ENCODE measurements around the gene IFNGR2. TPM values are rescaled to one million over a fixed set of nuclear protein-coding genes. Genes with fewer than 3 reads are reported as not detected.

Gene IFNGR2
- polyA plus RNA-seq, 1 donor, result 110 TPM

GRCh38 chr21:33387294-33387693 lies 15.9 kb upstream of the IFNGR2 start:
- Histone ChIP-seq H3K36me3 (ENCODE audit: control insufficient read depth, insufficient read depth, low read length) (no peaks in the 10 kb centered on the region), H3K9me3 (ENCODE audit: control insufficient read depth, low read depth, low read length) (no peaks in the 10 kb centered on the region), H3K27ac (ENCODE audit: low read length) (peak overlapping the region; percentile 63), H3K4me1 (ENCODE audit: control insufficient read depth, insufficient read depth, low read length) (peaks cover 25% of the 10 kb centered on the region), H3K4me3 (ENCODE audit: low read length) (no peak overlapping the region), H3K27me3 (ENCODE audit: control insufficient read depth, insufficient read depth, low read length) (no peaks in the 10 kb centered on the region)
- DNase-seq, result peak; percentile 79 to 85
- no CpG with 5 or more reads among the region's 6 CpGs for WGBS (ENCODE audit: insufficient coverage, low lambda C conversion rate)

DNA sequence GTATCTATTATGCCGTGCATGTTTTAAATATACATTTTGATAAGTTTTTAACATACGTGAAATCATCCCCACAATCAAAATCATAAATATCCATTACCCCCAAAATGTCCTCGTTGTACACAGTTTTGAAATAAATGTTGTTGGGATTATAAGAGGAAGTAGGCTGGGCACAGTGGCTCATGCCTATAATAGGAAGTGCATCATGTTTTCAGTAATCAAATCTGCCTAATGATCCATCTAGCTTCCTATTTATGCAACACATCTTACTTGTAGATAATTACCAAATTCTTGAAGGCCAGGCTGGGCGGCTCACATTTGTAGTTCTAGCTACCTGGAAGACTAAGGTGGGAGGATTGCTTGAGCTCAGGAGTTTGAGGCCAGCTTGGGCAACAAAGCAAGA lies 15.0 kb upstream of the IFNGR2 start:
- peaks cover 21% of the 10 kb centered on the region for H3K4me1 ChIP-seq (ENCODE audit: control insufficient read depth, insufficient read depth, low read length)
- H3K27me3 ChIP-seq (ENCODE audit: control insufficient read depth, insufficient read depth, low read length), result no peaks in the 10 kb centered on the region
- WGBS (ENCODE audit: insufficient coverage, low lambda C conversion rate), result 100% methylated on average over 1 of the region's 4 CpGs
- H3K9me3 ChIP-seq (ENCODE audit: control insufficient read depth, low read depth, low read length), result no peaks in the 10 kb centered on the region
- H3K27ac ChIP-seq (ENCODE audit: low read length), result no peak overlapping the region
- DNase-seq, result no peak
- no peak overlapping the region for H3K4me3 ChIP-seq (ENCODE audit: low read length)
- H3K36me3 ChIP-seq (ENCODE audit: control insufficient read depth, insufficient read depth, low read length), result no peaks in the 10 kb centered on the region

GRCh38 chr21:33390479-33390878 lies 12.7 kb upstream of the IFNGR2 start:
- no peaks in the 10 kb centered on the region for H3K9me3 ChIP-seq (ENCODE audit: control insufficient read depth, low read depth, low read length)
- WGBS (ENCODE audit: insufficient coverage, low lambda C conversion rate), result no CpG with 5 or more reads among the region's 5 CpGs
- no peak for DNase-seq
- peaks cover 12% of the 10 kb centered on the region for H3K4me1 ChIP-seq (ENCODE audit: control insufficient read depth, insufficient read depth, low read length)
- H3K4me3 ChIP-seq (ENCODE audit: low read length), result no peak overlapping the region
- H3K27me3 ChIP-seq (ENCODE audit: control insufficient read depth, insufficient read depth, low read length), result no peaks in the 10 kb centered on the region
- no peak overlapping the region for H3K27ac ChIP-seq (ENCODE audit: low read length)
- H3K36me3 ChIP-seq (ENCODE audit: control insufficient read depth, insufficient read depth, low read length), result no peaks in the 10 kb centered on the region

DNA sequence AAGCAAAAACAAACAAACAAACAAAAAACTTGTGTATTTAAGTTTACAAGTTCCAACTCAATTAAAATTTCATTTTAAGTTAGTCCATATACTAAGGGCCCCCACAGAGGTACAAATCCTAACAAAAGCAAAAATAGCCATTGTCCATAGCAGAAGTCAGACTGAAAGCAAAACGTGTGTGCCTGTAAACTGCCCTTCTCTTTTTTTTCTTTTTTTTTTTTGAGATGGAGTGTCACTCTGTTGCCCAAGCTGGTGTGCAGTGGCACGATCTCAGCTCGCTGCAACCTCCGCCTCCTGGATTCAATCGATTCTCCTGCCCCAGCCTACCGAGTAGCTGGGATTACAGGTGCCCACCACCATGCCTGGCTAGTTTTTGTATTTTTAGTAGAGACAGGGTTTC lies 11.6 kb upstream of the IFNGR2 start:
- H3K36me3 ChIP-seq (ENCODE audit: control insufficient read depth, insufficient read depth, low read length), result no peaks in the 10 kb centered on the region
- H3K27me3 ChIP-seq (ENCODE audit: control insufficient read depth, insufficient read depth, low read length), result no peaks in the 10 kb centered on the region
- DNase-seq, result no peak
- H3K9me3 ChIP-seq (ENCODE audit: control insufficient read depth, low read depth, low read length), result no peaks in the 10 kb centered on the region
- H3K4me1 ChIP-seq (ENCODE audit: control insufficient read depth, insufficient read depth, low read length), result peaks cover 7% of the 10 kb centered on the region
- H3K27ac ChIP-seq (ENCODE audit: low read length), result no peak overlapping the region
- no CpG with 5 or more reads among the region's 6 CpGs for WGBS (ENCODE audit: insufficient coverage, low lambda C conversion rate)
- no peak overlapping the region for H3K4me3 ChIP-seq (ENCODE audit: low read length)

DNA sequence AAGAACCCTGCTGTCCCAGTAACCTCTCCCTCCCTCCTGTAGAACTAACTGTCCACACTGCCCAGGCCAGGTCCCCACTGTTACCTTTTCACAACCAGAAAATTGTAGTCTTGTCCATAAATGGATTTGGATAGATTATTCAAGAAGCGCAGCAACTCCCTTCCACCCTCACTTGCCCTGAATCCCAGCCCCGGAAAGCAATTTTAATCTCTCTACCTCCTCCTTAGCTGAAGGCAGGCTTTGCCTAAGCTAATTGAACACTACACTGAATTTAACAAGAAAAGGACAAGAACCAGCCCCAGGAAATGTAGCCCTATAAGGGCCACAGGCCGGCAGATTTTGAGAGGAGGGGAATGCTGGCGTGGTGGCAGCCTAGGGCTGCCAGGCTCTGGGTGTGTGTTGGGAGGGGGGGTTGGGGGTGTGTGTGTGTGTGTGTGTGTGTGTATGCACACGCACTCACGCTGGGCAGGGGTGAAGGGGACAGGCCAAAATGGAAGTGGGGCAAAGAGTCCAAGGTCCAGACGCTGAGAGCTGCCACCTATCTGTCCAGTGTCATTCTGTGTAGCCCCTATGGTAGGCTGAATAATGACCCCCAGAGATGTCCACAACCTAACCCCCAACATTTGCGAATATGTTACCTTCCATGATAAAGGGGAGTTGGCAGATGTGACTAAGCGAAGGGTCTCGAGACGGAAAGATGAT lies 10.8 kb upstream of the IFNGR2 start:
- DNase-seq, result no peak
- H3K36me3 ChIP-seq (ENCODE audit: control insufficient read depth, insufficient read depth, low read length), result no peaks in the 10 kb centered on the region
- H3K27ac ChIP-seq (ENCODE audit: low read length), result no peak overlapping the region
- no CpG with 5 or more reads among the region's 11 CpGs for WGBS (ENCODE audit: insufficient coverage, low lambda C conversion rate)
- H3K9me3 ChIP-seq (ENCODE audit: control insufficient read depth, low read depth, low read length), result no peaks in the 10 kb centered on the region
- H3K4me1 ChIP-seq (ENCODE audit: control insufficient read depth, insufficient read depth, low read length), result peaks cover 2% of the 10 kb centered on the region
- H3K4me3 ChIP-seq (ENCODE audit: low read length), result no peak overlapping the region
- no peaks in the 10 kb centered on the region for H3K27me3 ChIP-seq (ENCODE audit: control insufficient read depth, insufficient read depth, low read length)

GRCh38 chr21:33393348-33393747 lies 9.9 kb upstream of the IFNGR2 start:
- H3K27ac ChIP-seq (ENCODE audit: low read length), result no peak overlapping the region
- no CpG with 5 or more reads among the region's 5 CpGs for WGBS (ENCODE audit: insufficient coverage, low lambda C conversion rate)

GRCh38 chr21:33394260-33394659 lies 9.0 kb upstream of the IFNGR2 start:
- Histone ChIP-seq H3K36me3 (ENCODE audit: control insufficient read depth, insufficient read depth, low read length) (no peaks in the 10 kb centered on the region), H3K27ac (ENCODE audit: low read length) (no peak overlapping the region), H3K4me1 (ENCODE audit: control insufficient read depth, insufficient read depth, low read length) (no peaks in the 10 kb centered on the region), H3K4me3 (ENCODE audit: low read length) (no peak overlapping the region), H3K9me3 (ENCODE audit: control insufficient read depth, low read depth, low read length) (no peaks in the 10 kb centered on the region), H3K27me3 (ENCODE audit: control insufficient read depth, insufficient read depth, low read length) (no peaks in the 10 kb centered on the region)
- no CpG with 5 or more reads among the region's 8 CpGs for WGBS (ENCODE audit: insufficient coverage, low lambda C conversion rate)
- no peak for DNase-seq

More at GRCh38 chr21:33393348-33393747, 9.9 kb upstream of the IFNGR2 start:
- Histone ChIP-seq H3K4me3 (ENCODE audit: low read length) (no peak overlapping the region), H3K9me3 (ENCODE audit: control insufficient read depth, low read depth, low read length) (no peaks in the 10 kb centered on the region), H3K36me3 (ENCODE audit: control insufficient read depth, insufficient read depth, low read length) (no peaks in the 10 kb centered on the region), H3K4me1 (ENCODE audit: control insufficient read depth, insufficient read depth, low read length) (peaks cover under 1% of the 10 kb centered on the region), H3K27me3 (ENCODE audit: control insufficient read depth, insufficient read depth, low read length) (no peaks in the 10 kb centered on the region)
- no peak for DNase-seq

DNA sequence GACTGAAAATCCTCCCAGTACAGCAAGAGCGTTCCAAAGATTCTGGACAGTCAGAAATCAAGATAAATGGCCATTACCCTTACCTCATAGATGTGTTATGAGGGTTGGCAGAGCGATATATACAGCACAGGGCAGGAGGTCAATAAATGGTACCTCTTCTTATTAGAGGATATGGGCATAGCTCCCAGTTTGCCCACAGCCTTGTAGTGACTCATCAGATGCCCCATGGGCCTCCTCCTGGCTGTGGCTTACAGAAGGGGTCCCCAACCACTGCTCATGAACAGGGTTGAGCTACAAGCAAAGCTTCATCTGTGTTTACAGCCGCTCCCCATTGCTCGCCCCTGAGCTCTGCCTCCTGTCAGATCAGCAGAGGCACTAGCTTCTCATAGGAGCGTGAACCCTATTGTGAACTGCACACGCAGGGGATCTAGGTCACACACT lies 7.3 kb upstream of the IFNGR2 start:
- no CpG with 5 or more reads among the region's 6 CpGs for WGBS (ENCODE audit: insufficient coverage, low lambda C conversion rate)
- Histone ChIP-seq H3K27me3 (ENCODE audit: control insufficient read depth, insufficient read depth, low read length) (no peaks in the 10 kb centered on the region), H3K27ac (ENCODE audit: low read length) (no peak overlapping the region)

DNA sequence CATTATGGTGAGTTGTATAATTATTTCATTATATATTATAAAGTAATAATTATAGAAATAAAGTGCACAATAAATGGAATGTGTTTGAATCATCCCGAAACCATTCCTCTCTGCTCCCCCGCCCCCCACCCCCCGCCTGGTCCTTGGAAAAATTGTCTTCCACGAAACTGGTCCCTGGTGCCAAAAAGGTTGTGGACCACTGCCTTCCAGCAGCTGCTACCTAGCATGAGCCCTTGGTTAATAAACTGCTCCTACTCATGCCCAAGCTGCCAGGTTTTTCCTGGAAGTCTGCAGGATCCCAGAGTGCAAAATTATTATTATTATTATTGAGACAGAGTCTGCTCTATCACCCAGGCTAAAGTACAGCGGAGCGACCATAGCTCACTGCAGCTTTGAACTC lies 6.8 kb upstream of the IFNGR2 start:
- no peak for DNase-seq
- no peaks in the 10 kb centered on the region for H3K4me1 ChIP-seq (ENCODE audit: control insufficient read depth, insufficient read depth, low read length)
- H3K27me3 ChIP-seq (ENCODE audit: control insufficient read depth, insufficient read depth, low read length), result no peaks in the 10 kb centered on the region
- H3K36me3 ChIP-seq (ENCODE audit: control insufficient read depth, insufficient read depth, low read length), result no peaks in the 10 kb centered on the region
- H3K27ac ChIP-seq (ENCODE audit: low read length), result no peak overlapping the region
- no peaks in the 10 kb centered on the region for H3K9me3 ChIP-seq (ENCODE audit: control insufficient read depth, low read depth, low read length)
- WGBS (ENCODE audit: insufficient coverage, low lambda C conversion rate), result no CpG with 5 or more reads among the region's 6 CpGs
- H3K4me3 ChIP-seq (ENCODE audit: low read length), result no peak overlapping the region

More for the DNA sequence above, 7.3 kb upstream of the IFNGR2 start:
- no peak for DNase-seq
- Histone ChIP-seq H3K36me3 (ENCODE audit: control insufficient read depth, insufficient read depth, low read length) (no peaks in the 10 kb centered on the region), H3K4me1 (ENCODE audit: control insufficient read depth, insufficient read depth, low read length) (no peaks in the 10 kb centered on the region), H3K9me3 (ENCODE audit: control insufficient read depth, low read depth, low read length) (no peaks in the 10 kb centered on the region), H3K4me3 (ENCODE audit: low read length) (no peak overlapping the region)

DNA sequence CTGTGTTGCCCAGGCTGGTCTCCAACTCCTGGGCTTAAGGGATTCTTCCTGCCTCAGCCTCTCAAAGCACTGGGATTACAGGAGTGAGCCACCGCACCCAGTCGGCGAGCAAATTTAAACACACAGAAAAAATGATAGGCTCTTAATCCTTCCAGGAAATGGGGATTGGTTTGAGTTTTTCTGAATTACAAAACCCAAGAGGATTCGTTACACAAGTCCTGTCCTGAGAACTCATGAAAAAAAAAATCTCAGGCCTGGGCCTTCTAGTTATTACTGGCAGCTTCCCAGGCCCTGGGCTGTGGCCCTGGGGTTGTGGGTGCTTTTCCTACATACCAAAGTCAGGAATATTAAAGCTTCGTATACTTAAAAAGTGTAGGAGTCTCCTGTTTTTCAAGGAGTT lies 6.3 kb upstream of the IFNGR2 start:
- H3K27ac ChIP-seq (ENCODE audit: low read length), result no peak overlapping the region
- H3K4me1 ChIP-seq (ENCODE audit: control insufficient read depth, insufficient read depth, low read length), result no peaks in the 10 kb centered on the region
- H3K36me3 ChIP-seq (ENCODE audit: control insufficient read depth, insufficient read depth, low read length), result no peaks in the 10 kb centered on the region
- no CpG with 5 or more reads among the region's 5 CpGs for WGBS (ENCODE audit: insufficient coverage, low lambda C conversion rate)
- no peak for DNase-seq
- H3K9me3 ChIP-seq (ENCODE audit: control insufficient read depth, low read depth, low read length), result no peaks in the 10 kb centered on the region
- H3K4me3 ChIP-seq (ENCODE audit: low read length), result no peak overlapping the region
- H3K27me3 ChIP-seq (ENCODE audit: control insufficient read depth, insufficient read depth, low read length), result no peaks in the 10 kb centered on the region

DNA sequence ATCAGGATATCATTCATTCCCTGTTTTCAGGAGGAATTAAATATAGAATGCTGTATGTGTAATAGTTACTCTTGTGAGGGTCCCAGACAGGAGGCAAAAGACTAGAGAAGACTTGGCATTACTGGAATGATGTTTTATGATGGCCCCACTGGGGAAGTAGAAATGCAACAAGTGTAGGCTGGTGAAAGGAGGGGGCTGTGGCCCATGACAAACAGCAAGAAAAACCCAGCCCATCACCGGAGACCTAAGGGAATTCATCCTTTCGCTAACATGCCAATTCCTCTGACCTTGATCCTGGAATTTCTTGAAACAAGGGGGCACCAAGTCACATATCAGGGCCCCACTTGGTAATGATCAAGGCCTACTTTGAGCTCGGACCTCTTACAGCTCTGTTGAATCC lies 5.5 kb upstream of the IFNGR2 start:
- no peak for DNase-seq
- no peak overlapping the region for H3K4me3 ChIP-seq (ENCODE audit: low read length)
- H3K9me3 ChIP-seq (ENCODE audit: control insufficient read depth, low read depth, low read length), result no peaks in the 10 kb centered on the region
- H3K27ac ChIP-seq (ENCODE audit: low read length), result no peak overlapping the region
- WGBS (ENCODE audit: insufficient coverage, low lambda C conversion rate), result no CpG with 5 or more reads among the region's 3 CpGs
- no peaks in the 10 kb centered on the region for H3K27me3 ChIP-seq (ENCODE audit: control insufficient read depth, insufficient read depth, low read length)
- no peaks in the 10 kb centered on the region for H3K4me1 ChIP-seq (ENCODE audit: control insufficient read depth, insufficient read depth, low read length)
- H3K36me3 ChIP-seq (ENCODE audit: control insufficient read depth, insufficient read depth, low read length), result no peaks in the 10 kb centered on the region

Measured in large intestine (tissue), 3 donors.